Stimulated activated CD8-positive, alpha-beta memory T cell treated with anti-CD3 and anti-CD28 coated beads, Interleukin-7, amount 100 ng/mL, for 4 hours (primary cell): Measurements from ENCODE around the gene SMARCB1.

Source experiments
- DNase-seq, 2 donors: peaks; one replicate each; pipeline ENCODE4 v3.0.0-alpha.2; 2020; ENCODE audit warnings: low read depth in 2 of 2

The SMARCB1 gene

GRCh38 chr22:23786752-23787599, at the start of gene SMARCB1:
TSS of gene SMARCB1 (plus strand) at chr22:23786966. CDS start at chr22:23787170, 204 bp downstream.
- peak; percentile 72 to 82 for DNase-seq

DNA sequence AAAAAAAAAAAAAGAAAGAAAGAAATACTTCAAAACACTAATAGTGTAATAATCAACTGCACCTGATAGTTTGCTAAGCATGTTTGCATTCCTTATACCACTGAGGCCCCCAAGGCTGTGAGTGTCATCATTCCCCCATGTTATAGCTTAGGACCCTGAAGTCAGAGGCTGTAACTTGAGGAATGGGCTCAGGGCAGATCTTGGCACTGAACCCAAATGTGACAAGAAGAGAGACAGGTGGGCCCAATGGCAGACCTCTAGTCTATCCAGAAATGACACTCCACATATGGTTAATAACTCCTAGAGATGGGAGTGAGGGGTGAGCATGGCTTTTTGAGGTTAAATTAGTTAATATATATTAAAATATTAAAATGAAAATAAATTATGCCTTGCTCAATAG, 49.1 kb upstream of the SMARCB1 start:
- no peak for DNase-seq

GRCh38 chr22:23742505-23743264, 44.1 kb upstream of the SMARCB1 start:
- no peak for DNase-seq

DNA sequence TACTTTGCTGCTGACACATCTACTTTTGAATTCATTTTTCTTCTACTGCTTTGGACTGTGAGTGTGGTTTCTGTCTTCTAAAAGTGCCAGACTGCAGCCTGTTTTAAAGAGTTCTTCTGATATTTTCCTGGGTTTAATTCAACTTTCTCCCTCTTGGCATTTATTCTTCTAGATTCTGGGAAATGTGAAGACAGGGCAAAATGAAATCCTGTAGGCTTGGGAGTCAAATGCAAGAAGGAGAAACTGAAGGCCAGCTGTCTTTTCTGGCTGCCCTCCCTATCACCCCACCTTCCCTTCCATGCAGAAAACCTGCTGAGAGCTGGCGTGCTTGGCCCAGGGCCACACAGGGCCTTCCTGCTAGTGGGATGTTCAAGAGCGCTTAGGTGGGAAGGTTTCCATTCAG, 43.5 kb upstream of the SMARCB1 start:
- DNase-seq = no peak

DNA sequence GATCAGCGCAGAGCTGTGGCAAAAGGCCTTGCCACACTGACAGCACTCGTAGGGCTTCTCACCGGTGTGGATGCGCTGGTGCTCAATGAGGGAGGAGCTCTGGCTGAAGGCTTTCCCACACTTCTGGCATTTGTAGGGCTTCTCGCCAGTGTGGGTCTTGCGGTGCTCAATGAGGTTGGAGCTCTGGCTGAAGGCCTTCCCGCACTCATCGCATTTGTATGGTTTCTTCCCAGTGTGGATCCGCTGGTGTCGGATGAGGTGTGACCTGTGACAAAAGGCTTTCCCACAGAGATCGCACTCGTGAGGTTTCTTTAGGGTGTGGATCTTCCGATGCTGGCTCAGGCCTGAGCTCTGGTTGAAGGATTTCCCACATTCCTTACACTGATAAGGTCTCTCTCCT, 42.8 kb upstream of the SMARCB1 start:
- DNase-seq = no peak

DNA sequence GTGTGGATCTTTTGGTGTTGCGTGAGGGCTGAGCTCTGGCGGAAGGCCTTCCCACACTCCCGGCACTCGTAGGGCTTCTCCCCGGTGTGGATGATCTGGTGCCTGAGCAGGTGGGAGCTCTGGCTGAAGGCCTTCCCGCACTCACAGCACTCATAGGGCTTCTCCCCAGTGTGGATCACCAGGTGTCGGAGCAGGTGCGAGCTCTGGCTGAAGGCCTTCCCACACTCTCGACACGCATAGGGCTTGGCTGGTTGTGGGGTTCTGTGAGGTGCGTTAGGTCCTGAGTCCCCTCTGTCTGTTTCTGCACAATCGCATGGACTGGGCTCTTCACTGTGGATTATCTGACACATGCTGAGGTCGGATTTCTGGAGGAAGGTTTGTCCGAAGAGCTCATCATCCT, 42.3 kb upstream of the SMARCB1 start:
- DNase-seq = no peak

- DNase-seq = no peak
These were observed 41.0 kb upstream of the SMARCB1 start for GRCh38 chr22:23745791-23746190.

- DNase-seq = no peak
These were observed 36.9 kb upstream of the SMARCB1 start for GRCh38 chr22:23749841-23750301.

GRCh38 chr22:23750367-23750713, 36.4 kb upstream of the SMARCB1 start:
- DNase-seq = no peak

DNA sequence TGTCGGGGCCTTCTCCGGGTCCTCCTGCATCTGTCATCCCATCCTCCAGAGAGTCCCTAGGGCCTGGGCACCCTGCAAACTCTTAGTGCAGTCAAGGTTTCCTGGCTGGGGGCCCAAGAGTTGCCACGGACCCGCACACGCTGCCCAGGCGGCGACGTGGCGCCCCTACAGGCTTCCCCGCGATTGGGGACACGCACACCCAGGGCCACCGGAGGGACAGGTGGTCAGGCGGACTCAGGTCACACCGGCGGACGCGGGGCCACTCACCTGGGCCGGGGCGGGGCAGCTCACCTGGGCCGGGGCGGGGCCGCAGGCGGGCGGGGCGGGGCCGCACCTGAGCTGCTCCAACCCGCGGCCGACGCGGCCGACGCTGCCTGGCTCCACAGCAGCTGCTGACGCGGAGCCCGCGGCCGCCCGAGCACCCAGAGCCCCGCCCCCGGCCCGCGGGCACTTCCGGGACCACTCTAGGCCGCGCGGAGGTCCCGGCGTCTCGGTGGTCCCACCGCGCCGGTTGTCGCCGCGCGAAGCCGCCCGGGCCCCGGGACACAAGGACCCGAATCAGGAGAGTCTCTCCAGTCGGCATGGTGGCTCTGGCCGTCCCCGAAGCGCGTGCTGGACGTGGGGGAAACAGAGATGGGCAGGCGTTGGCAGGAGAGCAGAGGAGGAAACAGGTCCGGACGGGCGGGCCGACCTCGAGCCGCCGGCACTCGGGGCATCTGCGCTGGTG, 35.9 kb upstream of the SMARCB1 start, which contains the start of gene ZNF70:
Gene ZNF70, minus strand, starts transcription at position 399 of the 727 bp plus-strand sequence. CDS start 5,972 bp downstream, outside the sequence.
- DNase-seq = peak; percentile 62 to 86

DNA sequence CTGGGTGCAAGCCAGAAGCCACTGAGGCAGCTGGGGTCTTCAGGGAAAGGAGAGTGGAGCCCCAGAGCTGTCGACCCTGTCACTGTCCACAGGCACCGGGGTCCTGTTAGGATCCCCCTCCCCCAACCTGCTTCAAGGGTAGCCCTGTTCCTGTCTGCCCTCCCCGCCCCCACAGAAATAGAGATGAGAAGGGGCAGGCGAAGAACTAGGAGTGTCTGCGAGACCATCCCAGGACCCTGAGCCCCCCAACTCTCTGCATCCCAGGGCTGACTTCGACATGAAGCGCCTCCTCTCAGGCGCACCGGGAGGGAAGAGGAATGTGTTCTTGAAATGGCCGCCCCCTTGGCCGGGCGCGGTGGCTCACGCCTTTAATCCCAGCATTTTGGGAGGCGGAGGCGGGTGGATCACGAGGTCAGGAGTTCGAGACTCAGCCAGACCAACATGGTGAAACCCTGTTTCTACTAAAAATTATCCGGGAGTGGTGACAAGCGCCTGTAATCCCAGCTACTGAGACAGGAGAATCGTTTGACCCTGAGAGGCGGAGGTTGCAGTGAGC, 35.2 kb upstream of the SMARCB1 start:
- DNase-seq = peak in 1 of 2 donors; percentile 20

DNA sequence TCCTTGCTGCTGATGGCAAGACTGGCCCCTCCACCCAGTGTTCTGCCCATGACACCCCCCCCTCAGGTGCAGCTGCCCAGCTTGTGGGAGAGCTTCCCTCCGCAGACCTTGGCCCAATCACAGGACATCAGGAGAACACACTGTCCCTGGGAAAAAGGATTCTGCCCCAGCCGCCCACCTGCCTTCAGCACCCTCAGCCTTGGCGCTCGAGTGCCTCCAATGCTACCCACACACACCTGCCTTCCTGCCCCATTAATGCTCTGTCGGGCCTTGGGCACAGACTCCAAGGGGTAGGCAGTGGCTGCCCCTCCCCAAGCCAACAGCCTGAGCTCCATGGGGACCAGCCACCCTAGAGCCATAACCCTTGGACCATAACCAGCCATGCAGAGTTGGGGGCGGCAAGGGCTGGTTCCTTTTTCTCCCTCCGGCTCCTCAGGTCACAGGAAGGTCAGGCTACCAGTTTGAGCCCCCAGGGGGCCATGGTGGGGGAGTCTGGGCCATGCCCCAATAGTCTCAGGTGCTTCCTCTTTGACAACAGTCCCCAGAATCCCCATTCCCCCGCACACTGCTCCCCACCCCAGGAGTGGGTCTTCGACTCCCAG, 34.6 kb upstream of the SMARCB1 start:
- DNase-seq = no peak

- DNase-seq = no peak
These were observed 34.0 kb upstream of the SMARCB1 start for GRCh38 chr22:23752750-23753149.

DNA sequence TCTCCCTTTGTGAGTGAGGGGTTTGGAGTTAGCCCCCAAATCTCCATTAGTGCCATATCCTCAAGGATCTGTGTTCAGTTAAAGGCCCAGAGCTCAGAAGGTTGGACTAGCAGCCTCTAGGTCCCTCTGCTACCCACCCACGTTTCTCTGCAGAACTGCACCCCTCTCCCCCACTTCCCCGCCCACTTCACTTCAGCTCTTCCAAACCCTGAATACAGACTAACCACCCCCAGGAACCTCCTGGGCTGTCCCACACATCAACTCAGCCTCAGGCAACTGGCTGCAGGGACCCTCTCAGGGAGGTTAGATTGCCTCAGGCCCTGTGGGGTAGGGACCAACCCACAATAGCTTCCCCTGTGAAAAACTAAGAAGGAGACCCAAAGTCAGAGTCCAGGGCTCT, 33.4 kb upstream of the SMARCB1 start:
- no peak for DNase-seq

DNA sequence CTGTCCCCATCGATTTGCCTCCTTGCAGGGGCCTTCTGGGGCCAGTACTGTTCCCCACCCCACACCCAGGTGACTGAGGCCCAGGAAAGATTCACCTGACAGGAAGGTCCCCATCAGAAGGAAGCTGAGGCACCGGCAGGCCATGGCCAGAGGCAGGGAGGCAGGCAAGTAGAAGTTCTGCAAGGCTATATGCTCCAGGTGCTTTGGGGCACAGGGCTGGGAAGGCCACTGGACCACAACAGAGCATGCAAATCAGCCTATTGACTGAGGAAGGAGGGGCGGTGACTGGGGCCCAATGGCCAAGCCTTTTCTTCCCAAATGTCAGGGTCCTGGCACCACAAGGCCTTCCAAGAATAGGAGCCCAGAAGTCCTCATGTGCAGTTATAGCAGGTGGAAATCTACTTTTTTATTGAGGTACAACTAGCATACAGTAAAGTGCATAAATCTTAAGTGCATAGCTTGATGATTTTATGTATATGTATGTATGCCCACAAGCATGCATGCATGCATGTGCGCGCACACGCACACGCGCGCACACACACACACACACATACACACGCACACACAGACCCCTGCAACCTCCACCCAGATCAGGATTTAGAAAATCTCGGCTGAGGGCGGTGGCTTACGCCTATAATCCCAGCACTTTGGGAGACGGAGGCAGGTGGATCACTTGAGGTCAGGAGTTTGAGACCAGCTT, 32.4 kb upstream of the SMARCB1 start, which contains the start of gene VPREB3:
Gene VPREB3, minus strand, starts transcription at position 206 of the 700 bp plus-strand sequence. Its CDS starts 62 bp downstream, at position 144.
- DNase-seq = no peak

- DNase-seq = no peak
These were observed 31.7 kb upstream of the SMARCB1 start for GRCh38 chr22:23754980-23755636.

DNA sequence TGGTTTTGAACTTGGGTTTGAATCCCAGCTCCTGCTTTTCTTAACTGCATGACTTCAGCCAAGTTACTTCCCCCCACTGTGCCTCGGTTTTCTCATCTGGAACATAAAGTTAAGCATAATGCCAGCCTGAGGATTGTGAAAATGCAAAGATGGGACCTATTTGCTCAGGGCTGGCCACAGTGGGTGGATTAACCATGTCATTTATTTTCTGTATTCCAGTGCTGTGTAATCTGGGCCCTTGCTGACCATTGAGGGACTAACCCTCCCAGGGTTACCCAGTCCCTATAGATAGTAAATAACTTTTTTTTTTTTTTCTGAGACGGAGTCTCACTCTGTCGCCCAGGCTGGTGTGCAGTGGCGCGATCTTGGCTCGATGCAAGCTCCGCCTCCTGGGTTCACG, 31.1 kb upstream of the SMARCB1 start:
- DNase-seq = no peak

DNA sequence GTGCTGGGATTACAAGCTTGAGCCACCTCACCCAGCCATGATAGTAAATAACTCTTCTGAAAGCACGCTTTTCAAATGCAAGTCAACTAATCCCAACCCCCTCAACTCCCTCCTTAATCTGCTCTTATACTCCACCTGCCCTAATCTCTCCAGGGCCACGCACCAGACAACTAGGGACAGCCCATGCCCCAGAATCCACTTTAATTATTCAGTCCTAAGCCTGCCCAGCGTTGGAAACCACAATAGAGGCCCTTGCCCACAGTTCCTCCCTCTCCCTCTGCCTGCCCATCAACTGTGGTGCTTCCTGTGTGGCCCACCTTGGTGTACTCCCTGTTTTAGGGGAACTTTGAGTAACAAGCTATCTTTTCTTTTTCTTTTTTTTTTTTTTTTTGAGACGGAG, 29.9 kb upstream of the SMARCB1 start:
- no peak for DNase-seq

DNA sequence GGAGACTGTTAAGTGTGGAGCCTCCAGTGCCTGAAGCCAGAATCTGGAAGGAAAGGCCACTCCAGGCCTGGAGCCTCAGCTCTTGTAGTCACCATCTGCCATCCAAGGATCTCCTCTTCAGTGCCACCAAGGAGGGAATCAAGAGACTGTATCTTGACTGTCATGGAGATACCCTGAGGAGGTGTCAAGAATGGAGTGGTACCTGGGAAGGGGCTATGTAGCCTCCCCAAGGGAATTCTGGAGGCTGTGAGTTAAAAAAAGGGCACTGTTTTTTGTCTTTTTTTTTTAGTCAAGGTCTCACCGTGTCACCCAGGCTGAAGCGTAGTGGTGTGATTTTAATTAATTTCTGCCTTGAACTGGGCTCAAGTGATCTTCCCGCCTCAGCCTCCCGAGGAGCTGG, 27.2 kb upstream of the SMARCB1 start:
- no peak for DNase-seq

GRCh38 chr22:23760056-23760455, 26.7 kb upstream of the SMARCB1 start:
- DNase-seq = no peak
